Measurements from ENCODE around the gene AACS. TPM values are rescaled to one million over a fixed set of nuclear protein-coding genes. Genes with fewer than 3 reads are reported as not detected.
"Not testable (repeated sequence)": the region's sequence is repeated elsewhere in the genome, so short reads cannot be mapped to it uniquely, and the experiment has no call there.

The AACS gene
- total RNA-seq, 2 experiments from 2014 or later: 10.2 to 24.6 TPM

- no peak overlapping the region for H3K4me3 ChIP-seq (ENCODE audit: low read depth, low read length, poor library complexity, severe bottlenecking)
- H3K4me1 ChIP-seq (ENCODE audit: insufficient read depth, low read length, poor library complexity, severe bottlenecking): no peaks in the 10 kb centered on the region
- no peaks in the 10 kb centered on the region for H3K9me2 ChIP-seq (ENCODE audit: insufficient read depth, low read length)
- ChIA-PET POLR2A (no interaction called here), CTCF (ENCODE audit: unreplicated experiment) (no interaction called here)
- no peak overlapping the region for H3K27ac ChIP-seq (ENCODE audit: low read depth, low read length, poor library complexity, severe bottlenecking)
- no peaks in the 10 kb centered on the region for H3K9me3 ChIP-seq (ENCODE audit: low read length)
- TF ChIP-seq EZH2phosphoT487 (IDR thresholded peaks at IDR 0.05; ENCODE audit: borderline replicate concordance, low read depth, low read length) (no peak), CTCF (conservative IDR thresholded peaks at IDR 0.05; ENCODE audit: low read length) (no peak)
- intact Hi-C loops (cut with micrococcal nuclease; ENCODE audit: unreplicated experiment): no loop called here
- H3K79me2 ChIP-seq (ENCODE audit: insufficient read depth, low read depth, low read length): peaks cover 17% of the 10 kb centered on the region; the same call in 1 of the 2 replicates
- peaks cover 97% of the 10 kb centered on the region for H3K36me3 ChIP-seq (ENCODE audit: insufficient read depth, low read length)
- TSS peak; percentile 30 for BruUV-seq (replicated peaks)
- no peak overlapping the region for H2AFZ ChIP-seq (ENCODE audit: low read length)
- no peak overlapping the region for H3K4me2 ChIP-seq (ENCODE audit: low read length)
- DNase-seq (ENCODE audit: low spot score): no peak
- no peaks in the 10 kb centered on the region for H4K20me1 ChIP-seq (ENCODE audit: insufficient read depth, low read length)
Observed at GRCh38 chr12:125025606-125026235, 39.5 kb upstream of the AACS start.

- no peak overlapping the region for H3K27ac ChIP-seq (ENCODE audit: low read depth, low read length, poor library complexity, severe bottlenecking)
- no peak overlapping the region for H3K4me3 ChIP-seq (ENCODE audit: low read depth, low read length, poor library complexity, severe bottlenecking)
- H3K9me2 ChIP-seq (ENCODE audit: insufficient read depth, low read length): no peaks in the 10 kb centered on the region
- H2AFZ ChIP-seq (ENCODE audit: low read length): no peak overlapping the region
- no peak for TF ChIP-seq EZH2phosphoT487 (IDR thresholded peaks at IDR 0.05; ENCODE audit: borderline replicate concordance, low read depth, low read length)
- no peak for TF ChIP-seq CTCF (conservative IDR thresholded peaks at IDR 0.05; ENCODE audit: low read length)
- no peaks in the 10 kb centered on the region for H3K9me3 ChIP-seq (ENCODE audit: low read length)
- no peak for DNase-seq (ENCODE audit: low spot score)
- intact Hi-C loops (cut with micrococcal nuclease; ENCODE audit: unreplicated experiment): no loop called here
- H3K79me2 ChIP-seq (ENCODE audit: insufficient read depth, low read depth, low read length): peaks cover 14% of the 10 kb centered on the region; the same call in 1 of the 2 replicates
- ChIA-PET POLR2A (interaction anchor here (0.7 to 0.8 kb wide), 2 partner anchors 17 to 161 kb away, joined by 3 to 4 read pairs; no protein-coding TSS in a partner anchor), CTCF (ENCODE audit: unreplicated experiment) (no interaction called here)
- no TSS peak for BruUV-seq (replicated peaks)
- peaks cover 98% of the 10 kb centered on the region for H3K36me3 ChIP-seq (ENCODE audit: insufficient read depth, low read length)
- no peaks in the 10 kb centered on the region for H3K4me1 ChIP-seq (ENCODE audit: insufficient read depth, low read length, poor library complexity, severe bottlenecking)
- no peaks in the 10 kb centered on the region for H4K20me1 ChIP-seq (ENCODE audit: insufficient read depth, low read length)
- H3K4me2 ChIP-seq (ENCODE audit: low read length): no peak overlapping the region
Observed at GRCh38 chr12:125028106-125028505, 37.1 kb upstream of the AACS start.

GRCh38 chr12:125029761-125030358, 35.4 kb upstream of the AACS start:
- no TSS peak for BruUV-seq (replicated peaks)
- no peaks in the 10 kb centered on the region for H3K9me3 ChIP-seq (ENCODE audit: low read length)
- no peak overlapping the region for H3K4me3 ChIP-seq (ENCODE audit: low read depth, low read length, poor library complexity, severe bottlenecking)
- POLR2A ChIA-PET: no interaction called here
- H3K4me2 ChIP-seq (ENCODE audit: low read length): no peak overlapping the region
- CTCF ChIA-PET (ENCODE audit: unreplicated experiment): no interaction called here
- H4K20me1 ChIP-seq (ENCODE audit: insufficient read depth, low read length): no peaks in the 10 kb centered on the region
- H3K27ac ChIP-seq (ENCODE audit: low read depth, low read length, poor library complexity, severe bottlenecking): no peak overlapping the region
- no peak for DNase-seq (ENCODE audit: low spot score)
- H3K9me2 ChIP-seq (ENCODE audit: insufficient read depth, low read length): no peaks in the 10 kb centered on the region
- TF ChIP-seq CTCF (conservative IDR thresholded peaks at IDR 0.05; ENCODE audit: low read length): no peak
- no peak for TF ChIP-seq EZH2phosphoT487 (IDR thresholded peaks at IDR 0.05; ENCODE audit: borderline replicate concordance, low read depth, low read length)
- H3K79me2 ChIP-seq (ENCODE audit: insufficient read depth, low read depth, low read length): peaks cover 14% of the 10 kb centered on the region; the same call in 1 of the 2 replicates
- H3K4me1 ChIP-seq (ENCODE audit: insufficient read depth, low read length, poor library complexity, severe bottlenecking): no peaks in the 10 kb centered on the region
- intact Hi-C loops (cut with micrococcal nuclease; ENCODE audit: unreplicated experiment): no loop called here
- no peak overlapping the region for H2AFZ ChIP-seq (ENCODE audit: low read length)
- peaks cover 99% of the 10 kb centered on the region for H3K36me3 ChIP-seq (ENCODE audit: insufficient read depth, low read length)

- H4K20me1 ChIP-seq (ENCODE audit: insufficient read depth, low read length): not testable (repeated sequence)
Observed at GRCh38 chr12:125031471-125031870, 33.8 kb upstream of the AACS start.

More at GRCh38 chr12:125031471-125031870, 33.8 kb upstream of the AACS start:
- DNase-seq (ENCODE audit: low spot score); BruUV-seq (replicated peaks); CTCF ChIA-PET (ENCODE audit: unreplicated experiment); H3K4me1 ChIP-seq (ENCODE audit: insufficient read depth, low read length, poor library complexity, severe bottlenecking); H2AFZ ChIP-seq (ENCODE audit: low read length); intact Hi-C loops (cut with micrococcal nuclease; ENCODE audit: unreplicated experiment); H3K9me3 ChIP-seq (ENCODE audit: low read length); H3K4me3 ChIP-seq (ENCODE audit: low read depth, low read length, poor library complexity, severe bottlenecking); H3K9me2 ChIP-seq (ENCODE audit: insufficient read depth, low read length); H3K27ac ChIP-seq (ENCODE audit: low read depth, low read length, poor library complexity, severe bottlenecking); H3K4me2 ChIP-seq (ENCODE audit: low read length): not testable (repeated sequence)
- peaks cover 14% of the 10 kb centered on the region; the same call in 1 of the 2 replicates for H3K79me2 ChIP-seq (ENCODE audit: insufficient read depth, low read depth, low read length)
- H3K36me3 ChIP-seq (ENCODE audit: insufficient read depth, low read length): peaks cover 87% of the 10 kb centered on the region
- POLR2A ChIA-PET: interaction anchor here (1.0 kb wide), 1 partner anchor 129 kb away, joined by 3 read pairs; no protein-coding TSS in a partner anchor
